ENCODE data around the gene LRRC8B. TPM values are rescaled to one million over a fixed set of nuclear protein-coding genes. Genes with fewer than 3 reads are reported as not detected.

LRRC8B gene
- total and polyA plus RNA-seq, 2 of the 8 experiments (the other 6 are each of a cell fraction or from before 2014, with no cell fraction given): 18.4 to 29.2 TPM

- TF ChIP-seq POU5F1 (IDR thresholded peaks at IDR 0.05; ENCODE audit: low read depth, low read length): no peak
- TF ChIP-seq CHD2 (IDR thresholded peaks at IDR 0.05; ENCODE audit: low read length): no peak
- TF ChIP-seq TEAD4 (IDR thresholded peaks at IDR 0.05; ENCODE audit: low read depth, low read length): no peak
- no peak for TF ChIP-seq NRF1 (IDR thresholded peaks at IDR 0.05; ENCODE audit: low read depth, low read length)
Observed at GRCh38 chr1:89531480-89532139, 7.0 kb downstream of the LRRC8B start (continued).

Measured in H1 (cell line).